OCI-LY7 (cell line): ENCODE measurements around the gene LRRFIP1. TPM values are rescaled to one million over a fixed set of nuclear protein-coding genes. Genes with fewer than 3 reads are reported as not detected.

Source experiments
- BruUV-seq: library from RNA; stranded (reverse); fragments of 400-500 nt; replicated peaks from 2 replicates; lab custom pipeline; 2021; lab: Mats Ljungman, UMichigan
- CTCF ChIA-PET: fragments of 300-600 bp; sonication (Branson Sonifier 250); formaldehyde crosslinking; loops from one replicate; lab custom pipeline; 2022; ENCODE audit warnings: antibody characterized with exemption; ENCODE audit not compliant: unreplicated experiment; lab: Charles Lee
- POLR2A ChIA-PET: fragments of 300-600 bp; sonication (Branson Sonifier 250); formaldehyde crosslinking; loops from one replicate; lab custom pipeline; 2022; ENCODE audit warnings: antibody characterized with exemption; lab: Charles Lee
- DNase-seq: peaks from one replicate; pipeline ENCODE4 v3.0.0-alpha.2; 2015; ENCODE audit warnings: low spot score
- H2AFZ ChIP-seq: fragments of 200-600 bp; sonication (generic), shearing (Covaris generic); 2 replicates; pipeline ENCODE4 v1.6.1; 2014; ENCODE audit warnings: mild to moderate bottlenecking, antibody characterized with exemption, low read length, moderate library complexity
- H3K27ac ChIP-seq: fragments of 200-600 bp; sonication (generic); 2 replicates; pipeline ENCODE4 v1.5.1; 2014; ENCODE audit warnings: mixed run types, low read depth, mild to moderate bottlenecking, moderate library complexity, low read length, inconsistent platforms; ENCODE audit not compliant: poor library complexity, severe bottlenecking
- H3K36me3 ChIP-seq: fragments of 200-600 bp; sonication (generic); 2 replicates; pipeline ENCODE4 v1.6.1; 2014; ENCODE audit warnings: mild to moderate bottlenecking, antibody characterized with exemption, low read length, moderate library complexity, mixed read lengths; ENCODE audit not compliant: insufficient read depth
- H3K4me1 ChIP-seq: fragments of 200-600 bp; sonication (generic); 2 replicates; pipeline ENCODE4 v1.5.1; 2014; ENCODE audit warnings: mild to moderate bottlenecking, low read length; ENCODE audit not compliant: insufficient read depth, poor library complexity, severe bottlenecking
- H3K4me2 ChIP-seq: fragments of 200-600 bp; sonication (generic); 2 replicates; pipeline ENCODE4 v1.6.1; 2014; ENCODE audit warnings: mild to moderate bottlenecking, low read length
- H3K4me3 ChIP-seq: fragments of 200-600 bp; sonication (generic); 2 replicates; pipeline ENCODE4 v1.5.1; 2014; ENCODE audit warnings: mild to moderate bottlenecking, low read depth, low read length; ENCODE audit not compliant: poor library complexity, severe bottlenecking
- H3K79me2 ChIP-seq: fragments of 200-600 bp; sonication (generic); 2 replicates; pipeline ENCODE4 v1.6.1; 2016; ENCODE audit warnings: low read depth, mild to moderate bottlenecking, low read length, moderate library complexity, mixed read lengths; ENCODE audit not compliant: insufficient read depth
- H3K9me2 ChIP-seq: fragments of 200-600 bp; sonication (generic); 2 replicates; pipeline ENCODE4 v1.6.1; 2016; ENCODE audit warnings: mild to moderate bottlenecking, low read length, mixed read lengths; ENCODE audit not compliant: insufficient read depth
- H3K9me3 ChIP-seq: fragments of 200-600 bp; sonication (generic); 2 replicates; pipeline ENCODE4 v1.6.1; 2014; ENCODE audit warnings: mild to moderate bottlenecking, mixed run types, low read length, mixed read lengths
- H4K20me1 ChIP-seq: fragments of 200-600 bp; sonication (generic); 2 replicates; pipeline ENCODE4 v1.6.1; 2014; ENCODE audit warnings: mild to moderate bottlenecking, antibody characterized with exemption, low read length, moderate library complexity, mixed read lengths; ENCODE audit not compliant: insufficient read depth
- CTCF ChIP-seq: fragments of 200-600 bp; sonication (generic); conservative IDR thresholded peaks from 2 replicates; pipeline ENCODE4 v1.5.1; 2014; ENCODE audit warnings: mild to moderate bottlenecking, antibody characterized with exemption, low read length, moderate library complexity, mixed read lengths
- EZH2phosphoT487 ChIP-seq: fragments of 200-600 bp; sonication (generic); IDR thresholded peaks from 2 replicates; pipeline ENCODE4 v1.6.1; 2018; ENCODE audit warnings: low read depth, borderline replicate concordance, mild to moderate bottlenecking, mixed run types, antibody characterized with exemption, low read length, moderate library complexity, mixed read lengths
- intact Hi-C: fragments of 100-400 bp; cut with micrococcal nuclease; formaldehyde crosslinking; loops from one replicate; pipeline ENCODE4 v1.10.0; 2022; ENCODE audit not compliant: unreplicated experiment
- total RNA-seq, 2 experiments: library from RNA; depleted of rRNA in 1 of 2; stranded (reverse); fragments of >200 nt in 1 of 2; shearing (Covaris generic) in 1 of 2; gene quantifications; 2 replicates each; pipeline ENCODE4 v1.2.3, GENCODE V29; 2014 to 2022

The LRRFIP1 gene
- total RNA-seq, 2 experiments from 2014 or later, result 95.7 to 216 TPM

- BruUV-seq, result no TSS peak
- Histone ChIP-seq H3K4me3 (no peak overlapping the region), H2AFZ (no peak overlapping the region), H3K9me3 (no peaks in the 10 kb centered on the region), H3K79me2 (no peaks in the 10 kb centered on the region), H4K20me1 (no peaks in the 10 kb centered on the region), H3K27ac (no peak overlapping the region), H3K9me2 (no peaks in the 10 kb centered on the region), H3K4me1 (peaks cover 7% of the 10 kb centered on the region), H3K4me2 (no peak overlapping the region), H3K36me3 (no peaks in the 10 kb centered on the region)
- POLR2A ChIA-PET, result no interaction called here
- DNase-seq, result no peak
- intact Hi-C loops, result no loop called here
- TF ChIP-seq CTCF (no peak), EZH2phosphoT487 (no peak)
- CTCF ChIA-PET, result interaction anchor here (0.6 kb wide), 1 partner anchor 21 kb away, joined by 3 read pairs; no protein-coding TSS in a partner anchor
Observed at GRCh38 chr2:237592425-237592980, 34.9 kb upstream of the LRRFIP1 start.

- no peak overlapping the region for H3K27ac ChIP-seq
- no peaks in the 10 kb centered on the region for H4K20me1 ChIP-seq
- ChIA-PET CTCF (no interaction called here), POLR2A (no interaction called here)
- H3K4me3 ChIP-seq, result no peak overlapping the region
- no peaks in the 10 kb centered on the region for H3K36me3 ChIP-seq
- DNase-seq, result no peak
- H3K4me1 ChIP-seq, result peaks cover 7% of the 10 kb centered on the region
- no peaks in the 10 kb centered on the region for H3K79me2 ChIP-seq
- BruUV-seq, result no TSS peak
- H2AFZ ChIP-seq, result no peak overlapping the region
- TF ChIP-seq CTCF (no peak), EZH2phosphoT487 (no peak)
- no peaks in the 10 kb centered on the region for H3K9me3 ChIP-seq
- H3K4me2 ChIP-seq, result no peak overlapping the region
- intact Hi-C loops, result no loop called here
- H3K9me2 ChIP-seq, result no peaks in the 10 kb centered on the region
Observed at GRCh38 chr2:237593036-237593435, 34.4 kb upstream of the LRRFIP1 start.

GRCh38 chr2:237593596-237594320 is 33.6 kb upstream of the LRRFIP1 start:
- DNase-seq, result no peak
- no peaks in the 10 kb centered on the region for H3K9me2 ChIP-seq
- no peaks in the 10 kb centered on the region for H4K20me1 ChIP-seq
- no peak overlapping the region for H2AFZ ChIP-seq
- H3K9me3 ChIP-seq, result no peaks in the 10 kb centered on the region
- no peaks in the 10 kb centered on the region for H3K79me2 ChIP-seq
- ChIA-PET CTCF (no interaction called here), POLR2A (no interaction called here)
- TF ChIP-seq EZH2phosphoT487 (no peak), CTCF (no peak)
- H3K27ac ChIP-seq, result no peak overlapping the region
- no peak overlapping the region for H3K4me3 ChIP-seq
- intact Hi-C loops, result no loop called here
- H3K36me3 ChIP-seq, result no peaks in the 10 kb centered on the region
- peaks cover 7% of the 10 kb centered on the region for H3K4me1 ChIP-seq
- BruUV-seq, result no TSS peak
- H3K4me2 ChIP-seq, result no peak overlapping the region
